Small intestine (tissue), 7 donors: ENCODE results near the gene MRPL28. TPM values are rescaled to one million over a fixed set of nuclear protein-coding genes. Genes with fewer than 3 reads are reported as not detected.
"Not testable (repeated sequence)": the region's sequence is repeated elsewhere in the genome, so short reads cannot be mapped to it uniquely, and the experiment has no call there.

Experiments
- DNase-seq, 2 donors: peaks; one replicate each; pipeline versions ENCODE4 v3.0.0 to v3.0.0-alpha.2; 2013
- FAIRE-seq: peaks from 2 replicates; lab custom pipeline; 2012; peaks lifted over from hg19 to GRCh38; lab: Jason Lieb, UNC
- H3K27ac ChIP-seq, 3 donors: one replicate each; pipeline ENCODE4 v1.5.1; 2013; ENCODE audit warnings: low read length in 2 of 3, mild to moderate bottlenecking in 2 of 3, control low read depth in 1 of 3, inconsistent platforms in 1 of 3, low read depth in 1 of 3, moderate library complexity in 1 of 3
- H3K27me3 ChIP-seq, 3 donors: one replicate each; pipeline ENCODE4 v1.6.1; 2013; ENCODE audit warnings: low read length in 3 of 3, inconsistent platforms in 1 of 3; ENCODE audit not compliant: control insufficient read depth in 3 of 3, insufficient read depth in 3 of 3
- H3K36me3 ChIP-seq, 3 donors: one replicate each; pipeline ENCODE4 v1.6.1; 2013; ENCODE audit warnings: low read length in 3 of 3, inconsistent platforms in 1 of 3, low read depth in 1 of 3, mild to moderate bottlenecking in 1 of 3, moderate library complexity in 1 of 3; ENCODE audit not compliant: control insufficient read depth in 3 of 3, insufficient read depth in 2 of 3
- H3K4me1 ChIP-seq, 3 donors: one replicate each; pipeline ENCODE4 v1.6.1; 2013; ENCODE audit warnings: low read length in 2 of 3, inconsistent platforms in 1 of 3, low read depth in 1 of 3, mild to moderate bottlenecking in 1 of 3, moderate library complexity in 1 of 3; ENCODE audit not compliant: control insufficient read depth in 3 of 3, insufficient read depth in 2 of 3
- H3K4me3 ChIP-seq, 3 donors: one replicate each; pipeline ENCODE4 v1.5.1; 2013; ENCODE audit warnings: low read length in 3 of 3, control low read depth in 1 of 3, inconsistent platforms in 1 of 3, low read depth in 1 of 3, mild to moderate bottlenecking in 1 of 3, moderate library complexity in 1 of 3
- H3K9me3 ChIP-seq, 2 donors: one replicate each; pipeline ENCODE4 v1.6.1; 2013; ENCODE audit warnings: low read depth in 1 of 2, low read length in 1 of 2; ENCODE audit not compliant: control insufficient read depth in 2 of 2, insufficient read depth in 1 of 2
- WGBS, 3 donors: extraction: QIAGEN DNeasy Blood & Tissue Kit; methylation state at CpG; one replicate each; pipeline ENCODE4 v1.1.7; 2013; 5-methylcytosine and 5-hydroxymethylcytosine counted together
- polyA plus RNA-seq, 4 donors: library from polyadenylated mRNA; stranded (reverse) in 3 of 4; unstranded in 1 of 4; fragments of 200-250 nt in 3 of 4; fragments of 120-200 nt in 1 of 4; gene quantifications; one replicate each; pipeline versions ENCODE4 v1.2.1 to v1.2.3, GENCODE V29; 2013
- donor health status: healthy with polysubstance abuse.
- donor health status: control.
- donor health status: control.
- donor health status: Bipolar disorder and iron deficiency.
- donor health status: healthy.

MRPL28 gene
- polyA plus RNA-seq, 4 donors: 54.2 to 112 (median 92.1) TPM

GRCh38 chr16:349211-349610 is 21.1 kb downstream of the MRPL28 start:
- Histone ChIP-seq H3K9me3 (no peaks in the 10 kb centered on the region), H3K4me3 (no peak overlapping the region), H3K27me3 (no peaks in the 10 kb centered on the region), H3K4me1 (peaks cover 0 to 15% (median 0%) of the 10 kb centered on the region in 3 donors), H3K36me3 (peaks cover 0 to 50% (median 2%) of the 10 kb centered on the region in 3 donors), H3K27ac (no peak overlapping the region)
- 79 to 93% (median 91%) methylated on average over 7 of the region's 7 CpGs for WGBS, 3 donors
- DNase-seq (no peak), FAIRE-seq (no peak)

- FAIRE-seq, H3K27me3 ChIP-seq, H3K27ac ChIP-seq, H3K9me3 ChIP-seq, DNase-seq, H3K4me3 ChIP-seq: not testable (repeated sequence)
- Histone ChIP-seq H3K36me3 (peaks cover 0 to 58% (median 2%) of the 10 kb centered on the region in 3 donors), H3K4me1 (peaks cover 0 to 11% (median 0%) of the 10 kb centered on the region in 3 donors)
- WGBS, 3 donors: 93 to 97% (median 95%) methylated on average over 7 to 10 of the region's 10 CpGs
Observed at GRCh38 chr16:348495-348894, 21.8 kb downstream of the MRPL28 start.

- FAIRE-seq (no peak), DNase-seq (no peak)
- 97% methylated on average over 6 of the region's 6 CpGs for WGBS, 3 donors
- H3K4me3 ChIP-seq: no peak overlapping the region
- peaks cover 0 to 7% (median 0%) of the 10 kb centered on the region in 3 donors for H3K4me1 ChIP-seq
- H3K9me3 ChIP-seq: no peaks in the 10 kb centered on the region
- H3K27ac ChIP-seq: no peak overlapping the region
- H3K27me3 ChIP-seq: no peaks in the 10 kb centered on the region
- peaks cover 0 to 71% (median 2%) of the 10 kb centered on the region in 3 donors for H3K36me3 ChIP-seq
Observed at GRCh38 chr16:347203-347602, 23.1 kb downstream of the MRPL28 start.

DNA sequence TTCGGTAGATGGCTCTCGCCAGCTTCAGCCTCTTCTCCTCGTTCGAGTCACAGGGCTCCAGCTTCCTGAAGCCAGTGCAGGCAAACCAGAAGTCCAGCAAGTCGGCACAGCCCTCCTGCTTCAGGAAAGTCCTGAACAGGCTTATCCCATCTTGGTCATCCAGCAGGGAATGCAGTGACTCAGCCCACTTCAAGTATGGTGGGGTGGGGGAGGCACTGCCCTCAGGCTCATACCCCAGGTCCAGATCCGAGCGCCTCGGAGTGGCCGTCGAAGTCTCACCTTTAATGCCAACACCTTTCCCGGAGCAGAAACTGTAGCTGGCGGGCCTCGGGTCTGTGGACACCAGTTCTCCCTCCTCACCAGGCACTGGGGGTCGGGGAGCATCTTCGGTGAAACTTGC is 23.8 kb downstream of the MRPL28 start:
- DNase-seq (no peak), FAIRE-seq (no peak)
- no peak overlapping the region for H3K4me3 ChIP-seq
- no peak overlapping the region for H3K27ac ChIP-seq
- H3K27me3 ChIP-seq: no peaks in the 10 kb centered on the region
- H3K36me3 ChIP-seq: peaks cover 0 to 74% (median 2%) of the 10 kb centered on the region in 3 donors
- 89 to 93% (median 91%) methylated on average over 15 of the region's 15 CpGs for WGBS, 3 donors
- peaks cover 0 to 7% (median 0%) of the 10 kb centered on the region in 3 donors for H3K4me1 ChIP-seq
- H3K9me3 ChIP-seq: no peaks in the 10 kb centered on the region

GRCh38 chr16:345772-346171 is 24.6 kb downstream of the MRPL28 start:
- Histone ChIP-seq H3K27ac (no peak overlapping the region), H3K9me3 (no peaks in the 10 kb centered on the region), H3K36me3 (peaks cover 0 to 74% (median 2%) of the 10 kb centered on the region in 3 donors), H3K4me1 (peaks cover 0 to 1% (median under 1%) of the 10 kb centered on the region in 3 donors), H3K4me3 (no peak overlapping the region), H3K27me3 (no peaks in the 10 kb centered on the region)
- FAIRE-seq (no peak), DNase-seq (no peak)
- WGBS, 3 donors: 70 to 86% (median 85%) methylated on average over 11 of the region's 11 CpGs

- H3K27me3 ChIP-seq: no peaks in the 10 kb centered on the region
- 86 to 91% (median 86%) methylated on average over 18 of the region's 18 CpGs for WGBS, 3 donors
- DNase-seq (no peak), FAIRE-seq (no peak)
- peaks cover 0 to 74% (median 2%) of the 10 kb centered on the region in 3 donors for H3K36me3 ChIP-seq
- no peaks in the 10 kb centered on the region for H3K9me3 ChIP-seq
- H3K4me3 ChIP-seq: no peak overlapping the region
- H3K27ac ChIP-seq: no peak overlapping the region
- peaks cover 0 to 25% (median 5%) of the 10 kb centered on the region in 3 donors for H3K4me1 ChIP-seq
Observed at GRCh38 chr16:342455-343213, 27.7 kb downstream of the MRPL28 start.

DNA sequence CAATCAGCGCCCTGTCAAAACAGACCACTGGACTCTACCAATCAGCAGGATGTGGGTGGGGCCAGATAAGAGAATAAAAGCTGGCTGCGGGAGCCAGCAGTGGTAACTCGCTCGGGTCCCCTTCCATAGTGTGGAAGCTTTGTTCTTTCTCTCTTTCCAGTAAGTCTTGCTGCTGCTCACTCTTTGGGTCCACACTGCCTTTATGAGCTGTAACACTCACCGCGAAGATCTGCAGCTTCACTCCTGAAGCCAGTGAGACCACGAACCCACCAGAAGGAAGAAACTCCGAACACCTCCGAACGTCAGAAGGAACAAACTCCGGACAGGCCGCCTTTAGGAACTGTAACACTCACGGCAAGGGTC is 28.4 kb downstream of the MRPL28 start:
- not testable (repeated sequence) for FAIRE-seq
- WGBS, 3 donors: 84 to 90% (median 87%) methylated on average over 10 to 13 of the region's 13 CpGs
- H3K36me3 ChIP-seq: peaks cover 0 to 70% (median 0%) of the 10 kb centered on the region in 3 donors

GRCh38 chr16:341095-341973 is 29.0 kb downstream of the MRPL28 start:
- H3K9me3 ChIP-seq, H3K4me3 ChIP-seq, FAIRE-seq, DNase-seq, H3K27ac ChIP-seq, H3K27me3 ChIP-seq: not testable (repeated sequence)
- peaks cover 0 to 65% (median 0%) of the 10 kb centered on the region in 3 donors for H3K36me3 ChIP-seq
- peaks cover 0 to 25% (median 5%) of the 10 kb centered on the region in 3 donors for H3K4me1 ChIP-seq
- 96 to 97% (median 97%) methylated on average over 38 to 46 of the region's 47 CpGs for WGBS, 3 donors

More for the DNA sequence above, 28.4 kb downstream of the MRPL28 start:
- H3K27ac ChIP-seq, DNase-seq, H3K9me3 ChIP-seq, H3K4me3 ChIP-seq, H3K27me3 ChIP-seq: not testable (repeated sequence)
- H3K4me1 ChIP-seq: peaks cover 0 to 25% (median 5%) of the 10 kb centered on the region in 3 donors
